Glutamatergic neuron (in vitro differentiated cells): Measurements from ENCODE around the gene NUP205. TPM values are rescaled to one million over a fixed set of nuclear protein-coding genes. Genes with fewer than 3 reads are reported as not detected.

Experiments
- DNase-seq: peaks from one replicate; pipeline ENCODE4 v3.0.0; 2022
- H3K27ac Mint-ChIP-seq: one replicate; pipeline ENCODE4 v1.8.0; 2020; ENCODE audit warnings: mild to moderate bottlenecking, mixed read lengths, inconsistent platforms; ENCODE audit not compliant: unreplicated experiment
- H3K27me3 Mint-ChIP-seq: one replicate; pipeline ENCODE4 v1.8.0; 2020; ENCODE audit warnings: mild to moderate bottlenecking, moderate library complexity, mixed read lengths, inconsistent platforms; ENCODE audit not compliant: unreplicated experiment
- H3K36me3 Mint-ChIP-seq: one replicate; pipeline ENCODE4 v1.8.0; 2020; ENCODE audit warnings: mild to moderate bottlenecking, mixed read lengths, inconsistent platforms; ENCODE audit not compliant: unreplicated experiment
- H3K4me1 Mint-ChIP-seq: one replicate; pipeline ENCODE4 v1.8.0; 2020; ENCODE audit warnings: mild to moderate bottlenecking, low read depth, mixed read lengths, inconsistent platforms; ENCODE audit not compliant: unreplicated experiment
- H3K4me3 Mint-ChIP-seq: one replicate; pipeline ENCODE4 v1.8.0; 2020; ENCODE audit warnings: mild to moderate bottlenecking, mixed read lengths, inconsistent platforms; ENCODE audit not compliant: unreplicated experiment
- H3K9me3 Mint-ChIP-seq: one replicate; pipeline ENCODE4 v1.8.0; 2020; ENCODE audit warnings: mild to moderate bottlenecking, moderate library complexity, mixed read lengths, inconsistent platforms; ENCODE audit not compliant: unreplicated experiment
- CTCF ChIP-seq: fragments of 200-600 bp; sonication (generic); IDR thresholded peaks from one replicate; pipeline ENCODE4 v1.5.0; 2021; ENCODE audit not compliant: partially characterized antibody, unreplicated experiment
- total RNA-seq: library from RNA; stranded (reverse); fragmentation: NEBNext Ultra II Directional; extraction: Animal tissue kit (Norgen Biotek cat#: 25700); gene quantifications from one replicate; pipeline ENCODE4 v1.2.1, GENCODE V29; 2021; ENCODE audit not compliant: unreplicated experiment

Gene NUP205
- total RNA-seq, 1 donor from 2014 or later, result 56.5 TPM

DNA sequence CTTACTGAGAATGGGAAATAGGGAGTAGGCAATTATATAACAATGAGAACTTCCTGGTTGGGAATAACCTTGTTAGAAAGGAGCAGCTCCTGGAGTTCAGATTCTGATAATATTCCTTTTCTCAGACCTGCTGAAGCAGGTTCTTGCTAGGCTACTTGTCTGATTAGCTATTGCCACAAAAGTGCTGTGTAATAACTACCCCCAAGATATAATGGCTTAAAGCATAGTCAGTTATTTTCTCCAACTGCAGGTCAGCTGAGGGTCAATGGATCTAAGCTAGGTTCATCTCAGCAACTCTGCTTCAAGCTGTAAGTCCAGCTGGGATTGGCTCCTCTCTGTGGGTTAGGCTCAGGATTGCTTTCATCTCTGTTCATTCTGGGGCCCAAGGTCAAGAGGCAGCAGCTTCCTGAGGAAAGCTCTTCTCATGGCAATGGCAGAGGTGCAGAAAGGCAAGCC lies 38.5 kb upstream of the NUP205 start:
- H3K9me3 Mint-ChIP-seq, result no peaks in the 10 kb centered on the region
- H3K27me3 Mint-ChIP-seq, result no peaks in the 10 kb centered on the region
- no peaks in the 10 kb centered on the region for H3K36me3 Mint-ChIP-seq
- no peak overlapping the region for H3K27ac Mint-ChIP-seq
- H3K4me3 Mint-ChIP-seq, result no peak overlapping the region
- TF ChIP-seq CTCF, result no peak
- H3K4me1 Mint-ChIP-seq, result no peaks in the 10 kb centered on the region
- no peak for DNase-seq

GRCh38 chr7:135519871-135520270 lies 37.8 kb upstream of the NUP205 start:
- H3K4me3 Mint-ChIP-seq, result no peak overlapping the region
- H3K4me1 Mint-ChIP-seq, result no peaks in the 10 kb centered on the region
- no peaks in the 10 kb centered on the region for H3K36me3 Mint-ChIP-seq
- no peak for DNase-seq
- no peaks in the 10 kb centered on the region for H3K27me3 Mint-ChIP-seq
- H3K27ac Mint-ChIP-seq, result no peak overlapping the region
- H3K9me3 Mint-ChIP-seq, result no peaks in the 10 kb centered on the region
- TF ChIP-seq CTCF, result no peak

GRCh38 chr7:135522509-135522908 lies 35.2 kb upstream of the NUP205 start:
- DNase-seq, result no peak
- H3K27me3 Mint-ChIP-seq, result no peaks in the 10 kb centered on the region
- H3K4me1 Mint-ChIP-seq, result no peaks in the 10 kb centered on the region
- H3K36me3 Mint-ChIP-seq, result no peaks in the 10 kb centered on the region
- no peak for TF ChIP-seq CTCF
- H3K9me3 Mint-ChIP-seq, result no peaks in the 10 kb centered on the region
- H3K27ac Mint-ChIP-seq, result no peak overlapping the region
- H3K4me3 Mint-ChIP-seq, result no peak overlapping the region

DNA sequence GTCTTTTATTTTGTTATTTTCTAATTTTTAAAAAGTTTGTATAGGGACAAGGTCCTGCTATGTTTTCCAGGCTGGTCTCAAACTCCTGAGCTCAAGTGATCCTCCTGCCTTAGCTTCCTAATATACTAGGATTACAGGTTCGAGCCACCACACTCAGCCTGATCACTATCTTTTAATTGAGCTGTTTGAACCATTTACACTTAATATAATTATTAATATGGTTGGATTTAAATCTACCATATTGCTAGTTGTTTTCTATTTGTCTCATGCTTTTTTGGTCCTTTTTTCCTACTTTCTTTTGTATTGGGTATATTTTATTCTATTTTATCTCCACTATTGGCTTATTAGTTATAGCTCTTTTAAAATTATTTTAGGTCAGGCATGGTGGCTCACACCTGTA lies 34.6 kb upstream of the NUP205 start:
- Mint-ChIP-seq H3K36me3 (no peaks in the 10 kb centered on the region), H3K4me3 (no peak overlapping the region), H3K9me3 (no peaks in the 10 kb centered on the region), H3K4me1 (no peaks in the 10 kb centered on the region), H3K27ac (no peak overlapping the region), H3K27me3 (no peaks in the 10 kb centered on the region)
- no peak for DNase-seq
- TF ChIP-seq CTCF, result no peak

DNA sequence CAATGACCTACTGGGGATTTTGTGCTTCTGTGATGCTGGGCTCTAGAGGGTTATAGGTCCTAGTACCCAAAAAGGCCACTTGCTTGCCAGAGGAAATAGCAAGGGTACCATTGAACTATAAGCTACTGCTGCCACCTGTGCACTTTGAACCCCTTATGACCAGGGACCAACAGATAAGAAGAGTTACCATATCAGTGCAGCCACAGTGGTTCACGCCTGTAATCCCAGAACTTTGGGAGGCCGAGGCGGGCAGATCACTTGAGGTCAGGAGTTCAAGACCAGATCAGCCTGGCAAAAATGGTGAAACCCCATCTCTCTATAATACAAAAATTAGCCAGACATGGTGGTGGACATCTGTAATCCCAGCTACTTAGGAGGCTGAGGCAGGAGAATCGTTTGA lies 32.3 kb upstream of the NUP205 start:
- no peak overlapping the region for H3K4me3 Mint-ChIP-seq
- peaks cover 3% of the 10 kb centered on the region for H3K27me3 Mint-ChIP-seq
- H3K9me3 Mint-ChIP-seq, result no peaks in the 10 kb centered on the region
- no peak for TF ChIP-seq CTCF
- no peak for DNase-seq
- H3K4me1 Mint-ChIP-seq, result no peaks in the 10 kb centered on the region
- H3K27ac Mint-ChIP-seq, result no peak overlapping the region
- no peaks in the 10 kb centered on the region for H3K36me3 Mint-ChIP-seq
